ENCODE measurements around the gene COX4I1. TPM values are rescaled to one million over a fixed set of nuclear protein-coding genes. Genes with fewer than 3 reads are reported as not detected.

The COX4I1 gene
- total RNA-seq, 1 experiment from 2014 or later, result 506 TPM

- H3K23me2 ChIP-seq (ENCODE audit: insufficient read length, low read depth, low read length, poor library complexity, severe bottlenecking), result no peaks in the 10 kb centered on the region
- no CpG with 5 or more reads among the region's 9 CpGs for WGBS (ENCODE audit: extremely low coverage, insufficient read length, low lambda C conversion rate)
- H2BK15ac ChIP-seq (ENCODE audit: low read depth, low read length), result no peak overlapping the region
- H2BK120ac ChIP-seq (ENCODE audit: low read depth, low read length, poor library complexity, severe bottlenecking), result no peak overlapping the region
- H3K79me2 ChIP-seq (ENCODE audit: insufficient read depth, low read length), result no peaks in the 10 kb centered on the region
- no peak overlapping the region for H4K91ac ChIP-seq (ENCODE audit: insufficient read length, low read depth, low read length)
- no peak overlapping the region for H3K27ac ChIP-seq (ENCODE audit: insufficient read length, low read depth, low read length)
- no peak overlapping the region for H2AK5ac ChIP-seq (ENCODE audit: insufficient read length, low read length)
- H3K79me1 ChIP-seq (ENCODE audit: insufficient read depth, low read depth, low read length, poor library complexity, severe bottlenecking), result no peaks in the 10 kb centered on the region
- no peak overlapping the region for H4K8ac ChIP-seq (replicated peaks; ENCODE audit: insufficient read length, low read depth, low read length)
- H3K23ac ChIP-seq (ENCODE audit: insufficient read length, low read depth, low read length), result no peak overlapping the region
- no peak for TF ChIP-seq CTCF (conservative IDR thresholded peaks at IDR 0.05)
- no peak overlapping the region for H2AFZ ChIP-seq (ENCODE audit: low read length)
- H3T11ph ChIP-seq (ENCODE audit: low read length), result no peak overlapping the region
- no peak overlapping the region for H4K5ac ChIP-seq (ENCODE audit: insufficient read length, low read depth, low read length)
- no peak overlapping the region for H3K14ac ChIP-seq (ENCODE audit: insufficient read depth, low read length)
- H3K27me3 Mint-ChIP-seq (ENCODE audit: low read depth), result peaks cover 12% of the 10 kb centered on the region
- H3K4me1 ChIP-seq (ENCODE audit: insufficient read depth, low read length), result no peaks in the 10 kb centered on the region
- H2BK5ac ChIP-seq (ENCODE audit: insufficient read length, low read length), result no peak overlapping the region
- H3K4me1 Mint-ChIP-seq, result no peaks in the 10 kb centered on the region
- DNase-seq, result no peak
- H4K20me1 ChIP-seq (ENCODE audit: control insufficient read depth, insufficient read depth, insufficient read length), result no peaks in the 10 kb centered on the region
- no peaks in the 10 kb centered on the region for H3K36me3 Mint-ChIP-seq (ENCODE audit: insufficient read depth in 1 of 3, low read depth in 3 of 3)
- H3K4me2 ChIP-seq (ENCODE audit: insufficient read depth, insufficient read length, low read length), result no peak overlapping the region
- H3K27me3 ChIP-seq (ENCODE audit: insufficient read depth, low read length), result no peaks in the 10 kb centered on the region; the same call in 1 of the 2 replicates
- H2BK12ac ChIP-seq (ENCODE audit: insufficient read length, low read depth, low read length), result no peak overlapping the region
- H3K4ac ChIP-seq (ENCODE audit: low read depth, low read length), result no peak overlapping the region
- H3K9me3 ChIP-seq (ENCODE audit: control insufficient read depth, low read depth, low read length), result no peaks in the 10 kb centered on the region
- H2BK20ac ChIP-seq (ENCODE audit: low read depth, low read length, poor library complexity, severe bottlenecking), result no peak overlapping the region
- H3K18ac ChIP-seq (ENCODE audit: insufficient read length, low read depth, low read length), result no peak overlapping the region
- H3K4me3 Mint-ChIP-seq, result no peak overlapping the region
- no peak overlapping the region for H3K27ac Mint-ChIP-seq
- H3K56ac ChIP-seq (ENCODE audit: insufficient read length, low read depth, low read length), result no peak overlapping the region
- H3K9ac ChIP-seq (ENCODE audit: extremely low read depth, insufficient read length, low read length), result no peak overlapping the region
- H3K9me3 Mint-ChIP-seq, result peaks cover 0 to under 1% of the 10 kb centered on the region in 2 experiments; a peak in 1 of 5 replicates
These were observed 43.4 kb downstream of the COX4I1 start for GRCh38 chr16:85842848-85843247.

All from H9 (cell line).